A673 (cell line): ENCODE data around the gene FASN. TPM values are rescaled to one million over a fixed set of nuclear protein-coding genes. Genes with fewer than 3 reads are reported as not detected.

Experiments used
- BruUV-seq: library from RNA; stranded (reverse); fragments of 400-500 nt; replicated peaks from 2 replicates; lab custom pipeline; 2021; lab: Mats Ljungman, UMichigan
- CTCF ChIA-PET: fragments of 300-600 bp; sonication (Branson Sonifier 250); formaldehyde crosslinking; loops from one replicate; lab custom pipeline; 2022; ENCODE audit warnings: antibody characterized with exemption; lab: Charles Lee
- POLR2A ChIA-PET: fragments of 300-600 bp; sonication (Branson Sonifier 250); formaldehyde crosslinking; loops from one replicate; lab custom pipeline; 2022; ENCODE audit warnings: antibody characterized with exemption; ENCODE audit not compliant: low non-redundant PET; lab: Charles Lee
- DNase-seq: peaks from one replicate; pipeline ENCODE4 v3.0.0-alpha.2; 2015; ENCODE audit warnings: low spot score
- H3K27ac ChIP-seq: fragments of 200-600 bp; sonication (generic); 2 replicates; pipeline ENCODE4 v1.5.1; 2016; ENCODE audit warnings: mixed run types, low read depth, mild to moderate bottlenecking, mixed read lengths, antibody characterized with exemption, low read length; ENCODE audit not compliant: poor library complexity, severe bottlenecking
- H3K27me3 ChIP-seq: fragments of 200-600 bp; sonication (generic); replicated peaks from 2 replicates; pipeline ENCODE4 v1.6.1; 2017; ENCODE audit warnings: mixed run types, low read depth, mild to moderate bottlenecking, mixed read lengths, antibody characterized with exemption, low read length; ENCODE audit not compliant: insufficient read depth, poor library complexity
- H3K36me3 ChIP-seq: fragments of 200-600 bp; sonication (generic); 2 replicates; pipeline ENCODE4 v1.6.1; 2016; ENCODE audit warnings: mixed run types, mild to moderate bottlenecking, mixed read lengths, antibody characterized with exemption, low read length; ENCODE audit not compliant: insufficient read depth, poor library complexity, severe bottlenecking
- H3K4me1 ChIP-seq: fragments of 200-600 bp; sonication (generic); 2 replicates; pipeline ENCODE4 v1.6.1; 2017; ENCODE audit warnings: mixed run types, mild to moderate bottlenecking, mixed read lengths, antibody characterized with exemption, low read length; ENCODE audit not compliant: insufficient read depth, poor library complexity, severe bottlenecking
- H3K4me3 ChIP-seq: fragments of 200-600 bp; sonication (generic); 2 replicates; pipeline ENCODE4 v1.5.1; 2016; ENCODE audit warnings: low read depth, mixed run types, mild to moderate bottlenecking, mixed read lengths, low read length; ENCODE audit not compliant: poor library complexity, severe bottlenecking
- H3K9me3 ChIP-seq: fragments of 200-600 bp; sonication (generic); 2 replicates; pipeline ENCODE4 v1.6.1; 2016; ENCODE audit warnings: mixed run types, low read depth, mild to moderate bottlenecking, mixed read lengths, antibody characterized with exemption, low read length; ENCODE audit not compliant: poor library complexity, severe bottlenecking
- CTCF ChIP-seq: fragments of 300-800, 200-600 bp; sonication (generic); conservative IDR thresholded peaks from 2 replicates; pipeline ENCODE4 v1.5.1; 2017; ENCODE audit warnings: low read depth, mild to moderate bottlenecking, antibody characterized with exemption, low read length, moderate library complexity, mixed read lengths
- EZH2 ChIP-seq: fragments of 200-600 bp; sonication (generic); IDR thresholded peaks from 2 replicates; pipeline ENCODE4 v1.6.1; 2017; ENCODE audit warnings: borderline replicate concordance, low read depth, mild to moderate bottlenecking, mixed read lengths, antibody characterized with exemption, low read length; ENCODE audit not compliant: poor library complexity, severe bottlenecking
- intact Hi-C: fragments of 100-400 bp; cut with micrococcal nuclease; formaldehyde crosslinking; loops from one replicate; pipeline ENCODE4 v1.10.0; 2022; ENCODE audit not compliant: unreplicated experiment
- total RNA-seq: library from RNA; stranded (reverse); gene quantifications from 2 replicates; pipeline ENCODE4 v1.2.3, GENCODE V29; 2021

FASN gene
- total RNA-seq, 1 experiment from 2014 or later, result 591 TPM

- POLR2A ChIA-PET, result interaction anchor here (0.6 kb wide), 1 partner anchor 571 kb away, joined by 14 read pairs; no protein-coding TSS in a partner anchor
Observed at GRCh38 chr17:82112914-82113311, 14.9 kb upstream of the FASN start.

GRCh38 chr17:82112181-82112913 lies 14.3 kb upstream of the FASN start:
- BruUV-seq, result no TSS peak
- no peaks in the 10 kb centered on the region for H3K4me1 ChIP-seq
- TF ChIP-seq CTCF, result no peak
- TF ChIP-seq EZH2, result no peak
- no peak overlapping the region for H3K27ac ChIP-seq
- no peak overlapping the region for H3K4me3 ChIP-seq
- POLR2A ChIA-PET, result no interaction called here
- CTCF ChIA-PET, result no interaction called here
- intact Hi-C loops, result no loop called here
- no peaks in the 10 kb centered on the region for H3K9me3 ChIP-seq
- no peak for DNase-seq
- H3K27me3 ChIP-seq, result no peaks in the 10 kb centered on the region
- no peaks in the 10 kb centered on the region for H3K36me3 ChIP-seq

More at GRCh38 chr17:82112914-82113311, 14.9 kb upstream of the FASN start:
- Histone ChIP-seq H3K4me1 (no peaks in the 10 kb centered on the region), H3K36me3 (no peaks in the 10 kb centered on the region), H3K27me3 (no peaks in the 10 kb centered on the region), H3K27ac (no peak overlapping the region), H3K9me3 (no peaks in the 10 kb centered on the region), H3K4me3 (no peak overlapping the region)
- no peak for DNase-seq
- CTCF ChIA-PET, result no interaction called here
- no peak for TF ChIP-seq CTCF
- no peak for TF ChIP-seq EZH2
- intact Hi-C loops, result no loop called here
- no TSS peak for BruUV-seq

GRCh38 chr17:82110298-82110697 lies 12.3 kb upstream of the FASN start:
- intact Hi-C loops, result no loop called here
- ChIA-PET CTCF (no interaction called here), POLR2A (no interaction called here)
- Histone ChIP-seq H3K27me3 (no peaks in the 10 kb centered on the region), H3K9me3 (no peaks in the 10 kb centered on the region), H3K36me3 (no peaks in the 10 kb centered on the region), H3K27ac (no peak overlapping the region), H3K4me3 (no peak overlapping the region), H3K4me1 (peaks cover 19% of the 10 kb centered on the region)
- no peak for DNase-seq
- no TSS peak for BruUV-seq
- TF ChIP-seq CTCF (no peak), EZH2 (no peak)
